ENCODE data around the gene PSEN1. TPM values are rescaled to one million over a fixed set of nuclear protein-coding genes. Genes with fewer than 3 reads are reported as not detected.
"Not testable (repeated sequence)": the region's sequence is repeated elsewhere in the genome, so short reads cannot be mapped to it uniquely, and the experiment has no call there.

The PSEN1 gene
- total RNA-seq, 1 donor from 2014 or later, result 63.9 TPM

DNA sequence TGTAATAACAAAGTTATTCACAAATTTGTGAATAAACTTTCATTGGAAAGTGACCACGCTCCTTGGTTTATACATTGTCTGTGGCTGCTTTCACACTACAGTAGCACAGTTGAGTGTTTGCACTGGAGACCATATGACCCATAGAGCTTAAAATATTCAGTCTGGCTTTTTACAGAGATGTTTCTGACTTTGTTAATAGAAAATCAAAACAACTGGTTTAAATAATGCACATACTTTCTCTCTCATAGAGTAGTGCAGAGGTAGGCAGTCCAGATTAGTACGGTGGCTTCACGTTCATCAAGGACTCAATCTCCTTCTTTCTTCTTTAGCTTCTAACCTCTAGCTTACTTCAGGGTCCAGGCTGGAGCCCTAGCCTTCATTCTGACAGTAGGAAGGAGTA, 36.2 kb downstream of the PSEN1 start:
- Histone ChIP-seq H3K9me3 (no peaks in the 10 kb centered on the region), H3K27ac (no peak overlapping the region), H3K4me1 (peaks cover 8% of the 10 kb centered on the region), H3K27me3 (no peaks in the 10 kb centered on the region), H3K36me3 (peaks cover 90% of the 10 kb centered on the region), H3K4me3 (no peak overlapping the region)
- TF ChIP-seq, protein P1, sequence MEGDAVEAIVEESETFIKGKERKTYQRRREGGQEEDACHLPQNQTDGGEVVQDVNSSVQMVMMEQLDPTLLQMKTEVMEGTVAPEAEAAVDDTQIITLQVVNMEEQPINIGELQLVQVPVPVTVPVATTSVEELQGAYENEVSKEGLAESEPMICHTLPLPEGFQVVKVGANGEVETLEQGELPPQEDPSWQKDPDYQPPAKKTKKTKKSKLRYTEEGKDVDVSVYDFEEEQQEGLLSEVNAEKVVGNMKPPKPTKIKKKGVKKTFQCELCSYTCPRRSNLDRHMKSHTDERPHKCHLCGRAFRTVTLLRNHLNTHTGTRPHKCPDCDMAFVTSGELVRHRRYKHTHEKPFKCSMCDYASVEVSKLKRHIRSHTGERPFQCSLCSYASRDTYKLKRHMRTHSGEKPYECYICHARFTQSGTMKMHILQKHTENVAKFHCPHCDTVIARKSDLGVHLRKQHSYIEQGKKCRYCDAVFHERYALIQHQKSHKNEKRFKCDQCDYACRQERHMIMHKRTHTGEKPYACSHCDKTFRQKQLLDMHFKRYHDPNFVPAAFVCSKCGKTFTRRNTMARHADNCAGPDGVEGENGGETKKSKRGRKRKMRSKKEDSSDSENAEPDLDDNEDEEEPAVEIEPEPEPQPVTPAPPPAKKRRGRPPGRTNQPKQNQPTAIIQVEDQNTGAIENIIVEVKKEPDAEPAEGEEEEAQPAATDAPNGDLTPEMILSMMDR (IDR thresholded peaks at IDR 0.05), result no peak
- no peak for DNase-seq
- ATAC-seq, result no peak
- intact Hi-C loops (cut with DNase I), result no loop called here

DNA sequence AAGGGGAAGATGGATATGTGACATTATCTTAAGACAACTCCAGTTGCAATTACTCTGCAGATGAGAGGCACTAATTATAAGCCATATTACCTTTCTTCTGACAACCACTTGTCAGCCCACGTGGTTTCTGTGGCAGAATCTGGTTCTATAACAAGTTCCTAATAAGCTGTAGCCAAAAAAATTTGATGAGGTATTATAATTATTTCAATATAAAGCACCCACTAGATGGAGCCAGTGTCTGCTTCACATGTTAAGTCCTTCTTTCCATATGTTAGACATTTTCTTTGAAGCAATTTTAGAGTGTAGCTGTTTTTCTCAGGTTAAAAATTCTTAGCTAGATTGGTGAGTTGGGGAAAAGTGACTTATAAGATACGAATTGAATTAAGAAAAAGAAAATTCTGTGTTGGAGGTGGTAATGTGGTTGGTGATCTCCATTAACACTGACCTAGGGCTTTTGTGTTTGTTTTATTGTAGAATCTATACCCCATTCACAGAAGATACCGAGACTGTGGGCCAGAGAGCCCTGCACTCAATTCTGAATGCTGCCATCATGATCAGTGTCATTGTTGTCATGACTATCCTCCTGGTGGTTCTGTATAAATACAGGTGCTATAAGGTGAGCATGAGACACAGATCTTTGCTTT, 36.9 kb downstream of the PSEN1 start:
- Histone ChIP-seq H3K27me3 (no peaks in the 10 kb centered on the region), H3K4me3 (no peak overlapping the region), H3K9me3 (no peaks in the 10 kb centered on the region), H3K27ac (no peak overlapping the region), H3K4me1 (peaks cover 8% of the 10 kb centered on the region), H3K36me3 (peaks cover 91% of the 10 kb centered on the region)
- TF ChIP-seq, protein P1 (IDR thresholded peaks at IDR 0.05), result peak; percentile 48
- intact Hi-C loops (cut with DNase I), result no loop called here
- no peak for DNase-seq
- ATAC-seq, result peak; percentile 36

DNA sequence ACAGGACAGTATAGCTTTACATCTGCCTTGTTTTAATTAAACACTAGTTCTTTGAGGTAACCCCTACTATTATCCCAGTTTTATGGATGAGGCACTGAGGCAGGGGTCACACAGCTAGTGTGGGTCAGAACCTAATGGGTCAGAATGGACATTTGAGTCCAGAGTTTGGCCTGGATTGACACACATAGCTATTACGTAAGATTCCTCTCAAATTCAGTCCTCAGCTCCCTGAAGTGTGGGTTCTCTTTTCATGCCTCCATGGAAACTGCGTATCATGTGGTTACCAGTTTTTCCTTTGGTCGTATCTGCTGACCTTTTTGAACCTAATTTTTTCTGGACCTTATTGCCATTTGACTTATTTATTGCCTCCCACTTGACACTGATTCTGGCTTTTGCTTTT, 40.4 kb downstream of the PSEN1 start:
- TF ChIP-seq, protein P1 (IDR thresholded peaks at IDR 0.05), result no peak
- DNase-seq (no peak), ATAC-seq (peak; percentile 83)
- H3K4me1 ChIP-seq, result peaks cover 24% of the 10 kb centered on the region
- intact Hi-C loops (cut with DNase I), result no loop called here
- H3K9me3 ChIP-seq, result no peaks in the 10 kb centered on the region
- H3K4me3 ChIP-seq, result no peak overlapping the region
- H3K27me3 ChIP-seq, result no peaks in the 10 kb centered on the region
- peaks cover 62% of the 10 kb centered on the region for H3K36me3 ChIP-seq
- peak overlapping the region; percentile 40 for H3K27ac ChIP-seq

DNA sequence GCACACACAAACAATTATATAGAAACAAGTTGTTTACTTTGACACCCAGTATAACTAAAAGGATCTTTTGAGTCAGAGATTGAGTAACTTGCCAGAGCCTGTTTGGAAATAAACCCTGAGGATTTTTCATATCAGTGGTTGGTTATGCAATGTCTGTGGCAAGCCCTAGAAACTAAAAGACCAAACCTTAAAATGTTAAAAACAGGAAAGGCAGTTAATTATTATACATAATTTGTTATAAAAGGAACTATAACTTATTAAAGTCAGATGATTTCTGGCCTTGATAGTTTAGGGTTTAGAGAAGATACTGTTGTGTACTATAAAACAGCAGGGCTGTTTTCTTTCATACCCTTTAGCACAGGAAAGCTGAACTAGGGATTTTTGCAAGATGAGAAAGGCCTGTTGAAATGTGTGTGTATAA, 44.1 kb downstream of the PSEN1 start:
- Histone ChIP-seq H3K36me3 (peaks cover 27% of the 10 kb centered on the region), H3K27ac (peak overlapping the region; percentile 79), H3K9me3 (no peaks in the 10 kb centered on the region), H3K4me3 (no peak overlapping the region), H3K27me3 (no peaks in the 10 kb centered on the region), H3K4me1 (peaks cover 24% of the 10 kb centered on the region)
- DNase-seq (no peak), ATAC-seq (peak; percentile 65)
- TF ChIP-seq, protein P1 (IDR thresholded peaks at IDR 0.05), result no peak
- intact Hi-C loops (cut with DNase I), result no loop called here

DNA sequence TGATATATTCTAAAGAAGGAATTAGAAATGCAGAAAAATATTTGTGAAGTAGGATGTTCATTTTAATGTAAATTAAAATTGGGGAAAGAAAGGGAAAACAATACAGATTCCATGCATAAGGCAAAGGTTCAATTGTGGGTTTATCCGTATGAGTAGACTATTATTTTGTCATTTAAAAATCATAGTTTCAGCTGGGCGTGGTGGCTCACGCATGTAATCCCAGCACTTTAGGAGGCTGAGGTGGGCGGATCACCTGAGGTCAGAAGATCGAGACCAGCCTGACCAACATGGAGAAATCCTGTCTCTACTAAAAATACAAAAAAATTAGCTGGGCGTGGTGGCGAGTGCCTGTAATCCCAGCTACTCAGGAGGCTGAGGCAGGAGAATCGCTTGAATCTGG, 44.7 kb downstream of the PSEN1 start:
- intact Hi-C loops (cut with DNase I); H3K27me3 ChIP-seq; ATAC-seq; H3K4me3 ChIP-seq; H3K9me3 ChIP-seq; DNase-seq: not testable (repeated sequence)
- Histone ChIP-seq H3K36me3 (peaks cover 22% of the 10 kb centered on the region), H3K27ac (peak overlapping the region; percentile 58), H3K4me1 (peaks cover 22% of the 10 kb centered on the region)

DNA sequence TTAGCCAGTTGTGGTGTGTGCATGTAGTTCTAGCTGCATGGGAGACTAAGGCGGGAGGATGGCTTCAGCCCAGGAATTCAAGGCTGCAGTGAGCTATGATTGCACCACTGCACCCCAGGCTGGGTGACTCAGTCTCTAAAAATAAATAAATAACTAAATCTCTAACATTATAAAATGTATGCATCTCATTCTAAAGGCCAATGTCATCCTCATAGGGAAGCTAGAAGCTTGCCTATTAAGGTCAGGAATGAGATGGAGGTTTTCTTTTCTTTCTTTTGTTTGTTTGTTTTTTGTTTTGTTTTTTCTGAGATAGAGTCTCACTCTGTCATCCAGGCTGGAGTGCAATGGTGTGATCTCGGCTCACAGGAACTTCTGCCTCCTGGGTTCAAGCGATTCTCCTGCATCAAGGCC, 52.2 kb downstream of the PSEN1 start:
- TF ChIP-seq, protein P1 (IDR thresholded peaks at IDR 0.05), result no peak
- intact Hi-C loops (cut with DNase I), result no loop called here
- Histone ChIP-seq H3K36me3 (peaks cover 50% of the 10 kb centered on the region), H3K4me3 (no peak overlapping the region), H3K4me1 (no peaks in the 10 kb centered on the region), H3K27ac (no peak overlapping the region), H3K27me3 (no peaks in the 10 kb centered on the region), H3K9me3 (no peaks in the 10 kb centered on the region)
- DNase-seq (no peak), ATAC-seq (no peak)

All from upper lobe of right lung (tissue), 1 donor.